NK-92 (cell line): Measurements from ENCODE around the gene NCBP2L.

Experiments
- DNase-seq: peaks from one replicate; lab custom pipeline; 2025; ENCODE audit not compliant: unreplicated experiment; lab: John Stamatoyannopoulos, UW

The NCBP2L gene

DNA sequence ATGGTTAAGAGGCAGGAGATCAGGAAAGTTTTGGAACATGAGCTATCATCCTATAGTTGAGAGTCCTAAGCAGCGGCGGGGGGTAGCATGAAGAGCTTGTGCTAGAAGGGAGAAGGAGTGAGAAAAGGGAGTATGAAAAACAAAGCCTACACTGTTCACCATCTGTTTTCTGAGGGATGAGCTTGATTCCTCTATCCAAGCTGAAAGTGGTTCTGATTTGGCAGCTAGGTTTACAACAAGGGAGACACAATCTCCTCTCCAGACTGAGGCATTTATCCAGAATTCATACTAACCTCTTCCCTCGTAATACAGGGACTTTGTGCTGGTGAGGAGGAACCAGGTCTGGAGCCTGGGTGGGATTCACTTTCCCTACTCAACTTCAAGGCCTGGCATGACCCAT is 25.5 kb upstream of the NCBP2L start:
- DNase-seq: no peak

DNA sequence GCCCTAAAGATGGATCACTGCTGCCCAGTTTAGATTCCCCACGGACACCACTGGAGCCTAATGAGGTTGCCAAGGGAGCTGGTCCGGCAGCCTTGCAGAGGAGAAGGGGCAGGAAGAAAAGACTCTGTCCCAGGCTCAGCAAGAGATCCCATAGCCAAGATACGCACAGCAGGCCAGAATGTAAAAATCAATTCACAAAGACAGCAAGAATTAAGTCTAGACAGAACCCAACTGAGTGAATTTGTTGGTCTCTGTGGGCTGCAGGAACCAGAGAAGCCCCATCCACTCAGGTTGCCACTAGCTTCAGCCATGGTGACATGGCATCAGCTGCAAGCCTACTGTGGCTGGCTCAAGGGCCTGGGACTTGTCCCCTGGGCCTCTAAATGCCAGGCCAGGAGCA is 24.8 kb upstream of the NCBP2L start:
- DNase-seq: no peak

DNA sequence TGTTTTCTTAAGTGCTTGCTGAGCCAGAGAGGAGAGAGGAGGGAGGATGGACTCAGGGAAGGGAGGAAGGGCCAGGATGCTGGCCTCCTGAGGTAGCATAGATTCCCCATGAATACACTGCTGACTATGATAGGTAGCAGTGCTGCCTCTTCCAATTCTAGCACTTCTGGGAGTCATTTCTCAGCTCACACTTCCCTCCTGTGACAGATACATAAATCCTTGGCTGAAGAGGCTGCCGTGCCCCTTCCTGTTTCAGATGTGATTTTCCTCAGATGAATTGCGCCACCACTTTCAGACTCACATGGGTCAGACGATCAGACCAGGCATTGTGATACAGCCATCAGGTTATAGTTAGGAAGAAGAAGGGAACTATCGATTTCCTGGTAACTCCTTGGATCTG is 24.3 kb upstream of the NCBP2L start:
- no peak for DNase-seq

DNA sequence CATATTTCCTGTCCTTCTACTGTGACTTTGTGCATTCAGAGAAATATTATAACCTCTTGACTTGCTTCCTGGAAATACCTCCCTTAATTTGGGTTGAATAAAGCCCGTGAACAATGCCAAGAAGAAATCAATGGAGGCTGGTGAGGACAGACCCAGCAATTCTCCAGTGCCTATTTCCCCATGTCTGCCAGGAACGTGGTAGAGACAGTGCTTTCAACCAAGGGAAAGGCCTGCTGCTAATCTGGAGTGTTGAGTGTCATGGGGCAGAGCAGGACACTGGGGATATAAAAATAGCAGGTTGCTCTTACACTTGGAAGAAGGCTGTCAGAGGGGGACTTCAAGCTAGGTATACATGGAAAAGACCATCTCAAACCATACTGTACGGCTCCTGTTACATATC is 21.8 kb upstream of the NCBP2L start:
- no peak for DNase-seq

- no peak for DNase-seq
Observed at GRCh38 chrX:107758231-107758766, 19.2 kb upstream of the NCBP2L start.

DNA sequence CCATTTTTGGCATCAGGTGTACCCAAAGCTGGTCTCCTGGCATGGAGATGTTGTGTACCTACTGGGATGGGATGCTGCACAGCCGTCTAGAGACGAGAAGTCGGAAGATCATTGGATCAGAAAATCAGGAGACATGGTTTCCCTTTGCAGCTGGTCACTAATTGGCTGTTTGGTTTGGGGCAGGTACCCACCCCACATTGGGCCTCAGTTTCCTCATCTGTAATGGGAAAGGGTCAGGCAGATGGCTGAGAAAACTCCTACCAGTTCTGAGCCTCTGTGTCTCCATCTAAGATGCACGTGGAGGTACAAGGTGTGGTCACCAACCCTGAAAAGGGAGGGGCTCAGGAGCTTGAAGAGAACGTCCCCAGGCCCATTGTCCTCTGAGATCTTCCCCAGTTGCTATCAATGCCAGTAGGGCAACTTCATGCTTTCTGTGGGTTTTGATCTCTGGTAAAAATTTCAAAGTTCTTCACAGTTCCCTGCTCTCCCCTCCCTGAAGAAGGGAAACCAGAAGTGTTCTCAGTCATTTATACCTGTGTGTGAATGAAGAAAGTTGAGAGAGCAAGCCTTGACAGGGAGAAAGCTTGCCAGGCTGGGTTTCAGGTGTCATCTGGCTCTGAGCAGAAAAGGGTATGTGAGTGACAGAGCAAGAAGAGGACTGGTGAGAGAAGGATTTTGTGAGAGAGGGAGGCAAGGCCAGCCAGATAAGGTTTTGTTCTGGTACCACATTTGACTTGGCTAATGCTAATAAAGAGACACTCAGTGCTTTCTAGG is 17.0 kb upstream of the NCBP2L start:
- DNase-seq: no peak

GRCh38 chrX:107763647-107764046 is 13.9 kb upstream of the NCBP2L start:
- no peak for DNase-seq

DNA sequence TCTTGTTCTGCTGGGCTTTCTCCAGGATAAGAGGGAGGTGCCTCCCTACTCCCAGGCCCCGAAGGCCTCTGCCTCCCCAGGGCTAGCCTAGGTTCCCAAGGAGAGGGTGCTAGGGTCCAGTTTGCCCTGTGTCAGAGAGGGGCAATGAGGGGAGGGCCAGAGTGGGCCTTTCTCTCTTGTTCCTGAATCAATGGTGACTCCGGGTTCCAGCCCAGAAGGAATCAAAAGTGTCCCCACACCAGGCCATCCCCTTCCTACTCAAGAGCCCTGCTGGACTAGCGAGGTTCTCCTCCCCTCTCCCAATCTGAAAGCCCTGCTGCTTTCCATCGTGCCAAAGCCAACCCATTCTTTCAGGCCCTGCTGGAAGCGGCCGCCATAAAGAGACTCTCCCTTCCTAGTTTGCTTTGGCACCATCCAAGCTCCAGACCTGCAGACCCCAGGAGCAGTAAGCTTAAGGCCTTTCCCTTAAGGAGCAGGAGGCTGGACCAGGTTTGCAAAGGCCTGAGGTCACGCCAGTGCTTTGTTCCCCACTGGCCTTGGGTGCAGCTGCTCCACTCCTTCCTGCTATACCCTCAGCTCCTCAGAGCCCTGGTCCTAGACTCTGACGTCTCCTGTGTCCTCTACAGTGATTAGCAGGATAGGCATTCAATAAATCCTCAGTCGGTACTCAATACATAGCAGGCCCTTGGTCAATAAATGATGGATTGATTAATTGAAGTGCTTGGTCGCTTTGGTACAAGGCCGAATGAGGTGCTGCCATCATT is 12.5 kb upstream of the NCBP2L start:
- no peak for DNase-seq

DNA sequence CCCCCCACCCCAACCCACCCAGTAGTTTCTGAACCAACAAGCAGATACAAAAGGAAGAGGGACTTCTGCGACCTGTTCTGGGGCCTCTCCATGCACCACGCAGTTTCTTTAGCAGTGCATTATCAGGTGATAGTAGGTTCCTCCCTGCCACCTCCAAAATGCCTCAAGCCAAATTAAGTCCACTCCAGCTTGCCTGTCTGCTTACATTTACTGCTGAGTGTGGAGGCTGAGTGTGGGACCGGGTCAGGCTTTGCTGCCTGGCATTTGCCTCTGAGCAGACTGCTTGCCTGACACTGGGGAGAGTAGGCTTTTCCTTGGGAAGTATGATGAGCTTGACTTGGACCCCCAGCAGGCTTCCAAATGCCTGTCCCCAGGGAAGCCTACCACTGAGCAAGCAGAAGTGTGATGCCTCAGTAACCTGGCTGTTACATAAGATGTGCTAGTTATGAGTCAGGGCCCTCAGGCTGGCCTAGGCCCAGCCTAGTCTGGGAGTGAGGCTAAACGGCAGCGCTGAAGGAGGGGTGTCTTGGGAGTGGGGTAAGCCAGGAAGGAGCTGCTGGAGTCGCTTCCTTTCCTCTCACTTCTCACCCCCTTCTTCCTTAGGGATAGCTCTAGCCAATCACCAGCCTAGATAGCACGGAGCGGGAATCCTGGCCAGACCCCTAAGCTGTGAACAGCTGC is 10.9 kb upstream of the NCBP2L start:
- DNase-seq: no peak

GRCh38 chrX:107768051-107768450 is 9.5 kb upstream of the NCBP2L start:
- DNase-seq: no peak

DNA sequence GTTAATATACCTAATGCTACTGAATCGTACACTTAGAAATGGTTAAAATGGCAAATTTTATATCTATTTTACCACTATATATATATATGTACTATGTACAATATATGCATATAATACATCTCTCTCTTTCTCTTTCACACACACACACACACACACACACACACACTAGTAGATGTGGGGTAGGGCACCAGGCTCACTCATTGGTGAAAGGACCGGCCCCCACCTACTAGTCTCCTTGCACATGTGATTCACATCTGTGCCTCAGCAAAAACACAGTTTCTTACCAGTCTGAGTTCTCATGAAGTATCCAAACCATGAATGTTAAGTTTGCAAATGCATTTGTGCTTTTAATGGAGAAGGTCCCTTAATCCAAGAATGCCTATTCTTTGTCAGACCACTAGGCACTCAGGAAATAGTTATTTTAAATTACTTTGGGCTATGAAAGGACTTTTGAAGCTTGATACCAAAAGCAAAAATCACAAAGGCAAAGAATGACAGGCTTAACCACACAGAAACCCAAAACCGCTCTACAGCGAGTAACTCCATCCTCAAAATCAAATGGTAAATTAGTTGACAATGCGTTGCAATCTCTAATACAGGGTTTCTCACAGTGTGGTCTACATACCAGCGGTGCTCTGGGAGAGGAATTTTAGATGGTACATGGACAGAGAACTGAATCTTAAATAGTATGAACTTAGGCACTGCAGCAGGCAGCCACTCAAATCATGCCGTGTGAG is 7.8 kb upstream of the NCBP2L start:
- no peak for DNase-seq

- DNase-seq: no peak
Observed at GRCh38 chrX:107773206-107773605, 4.3 kb upstream of the NCBP2L start.

GRCh38 chrX:107773906-107774435 is 3.6 kb upstream of the NCBP2L start:
- DNase-seq: no peak

- DNase-seq: no peak
Observed at GRCh38 chrX:107775000-107775733, 2.4 kb upstream of the NCBP2L start.

- DNase-seq: no peak
Observed at GRCh38 chrX:107775734-107776511, 1.6 kb upstream of the NCBP2L start, which contains the start of gene TSC22D3. Gene TSC22D3, minus strand, starts transcription at chrX:107775787. Its CDS starts 368 bp downstream, at chrX:107775419.

DNA sequence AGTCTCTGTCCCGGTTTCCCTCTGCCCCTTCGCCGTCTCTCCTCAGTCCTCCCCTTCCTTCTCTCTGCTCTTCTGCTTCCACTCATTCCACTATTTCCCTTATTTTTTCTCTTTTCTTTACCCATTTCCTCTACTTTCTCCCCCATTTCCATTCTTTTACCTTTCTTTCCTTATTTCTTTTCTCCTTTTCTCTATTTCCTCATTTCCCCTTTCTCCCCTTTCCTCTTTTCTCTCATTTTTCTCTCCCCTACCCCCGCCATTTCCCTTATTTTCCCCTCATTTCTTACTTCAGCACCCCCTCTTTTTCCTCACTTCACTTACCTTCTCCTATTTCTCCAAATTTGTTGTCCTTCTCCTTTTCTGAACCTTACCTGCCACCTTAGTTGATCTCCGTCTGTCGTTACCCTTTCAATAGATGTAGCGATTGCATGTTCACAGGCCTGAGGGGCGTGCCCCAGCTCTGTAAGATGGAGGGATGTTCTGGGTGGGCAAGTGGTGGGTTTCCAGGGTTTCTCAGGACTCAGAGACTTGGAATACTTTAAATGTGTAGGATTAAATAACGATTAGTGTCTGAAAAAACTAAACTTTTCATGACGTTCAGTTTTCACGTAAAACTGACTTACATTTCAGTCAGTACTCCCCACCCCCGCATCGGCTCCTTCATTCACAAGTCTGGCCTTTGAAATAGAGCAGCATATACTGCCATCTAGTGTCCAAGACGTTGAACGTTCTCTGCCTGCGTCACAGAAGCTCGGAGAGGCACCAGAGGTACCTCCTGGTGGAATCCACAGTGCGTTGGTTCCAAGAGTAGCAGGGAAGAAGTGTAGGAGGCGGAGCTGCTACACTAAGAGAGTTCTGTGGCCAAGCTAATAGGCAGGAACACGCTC is 641 bp upstream of the NCBP2L start:
- DNase-seq: no peak

GRCh38 chrX:107780525-107780924 is 3.0 kb downstream of the NCBP2L start:
- DNase-seq: no peak

DNA sequence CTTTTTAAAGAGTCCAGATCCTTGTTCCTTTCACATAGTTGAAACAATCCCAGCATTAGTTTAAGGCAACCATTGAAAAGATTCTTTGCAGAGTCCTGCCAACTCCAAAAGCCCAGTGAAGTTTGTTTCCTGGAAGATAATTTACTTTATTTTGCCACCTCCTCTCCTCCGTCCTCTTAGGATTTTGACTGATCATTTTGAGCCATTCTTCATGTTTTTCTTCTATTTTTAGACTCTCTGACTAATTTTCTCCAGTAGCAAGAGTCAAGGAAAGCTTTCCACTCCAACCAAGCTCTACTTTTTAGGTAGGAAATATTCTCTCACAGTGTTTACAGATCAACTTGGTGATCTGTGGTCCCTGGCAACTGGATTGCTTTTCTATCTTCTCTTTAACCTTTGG is 10.3 kb downstream of the NCBP2L start:
- DNase-seq: no peak
